ENCODE data around the gene CD19.

DNA sequence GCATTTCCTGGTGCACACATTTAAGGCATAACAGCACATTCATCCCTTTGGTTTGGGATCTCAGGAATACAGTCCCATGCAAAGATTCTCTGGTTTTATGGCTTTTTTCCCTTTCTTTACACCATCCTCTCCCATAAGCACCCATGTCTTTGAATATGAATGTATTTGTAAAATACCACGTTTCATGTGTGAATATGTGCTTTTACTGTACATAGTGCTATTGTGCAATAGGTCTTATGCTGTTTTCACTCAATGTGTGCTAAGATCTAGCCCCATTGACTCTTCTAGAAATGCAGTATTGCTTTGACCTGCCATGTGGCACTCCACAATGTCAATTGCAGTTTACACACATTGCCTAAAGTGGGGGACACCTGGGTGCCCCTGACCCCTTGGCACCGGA, 32.7 kb downstream of the CD19 start:
- TF ChIP-seq POLR2A (IDR thresholded peaks at IDR 0.05; ENCODE audit: low read length) = no peak
- no peak for TF ChIP-seq GATA1 (IDR thresholded peaks at IDR 0.05; ENCODE audit: low read depth, low read length)

Measured in erythroblast (primary cell).